HG03457 (cell line): ENCODE measurements around the gene KLHDC7B.
"Not testable (repeated sequence)": the region's sequence is repeated elsewhere in the genome, so short reads cannot be mapped to it uniquely, and the experiment has no call there.

Experiments used
- ATAC-seq: cut with Tn5 transposase; IDR thresholded peaks from one replicate; pipeline ENCODE4 v1.9.1; 2021; ENCODE audit warnings: moderate number of reproducible peaks; ENCODE audit not compliant: unreplicated experiment

Gene KLHDC7B

GRCh38 chr22:50529416-50529896 lies 16.2 kb upstream of the KLHDC7B start:
- no peak for ATAC-seq

- no peak for ATAC-seq
Observed at GRCh38 chr22:50529897-50530579, 15.7 kb upstream of the KLHDC7B start, which contains the start of gene TYMP. TYMP (minus strand) TSS chr22:50530012; CDS start chr22:50529709, 303 bp downstream.

GRCh38 chr22:50530580-50530876 lies 15.2 kb upstream of the KLHDC7B start:
- no peak for ATAC-seq

- ATAC-seq, result no peak
Observed at GRCh38 chr22:50530877-50531545, 14.7 kb upstream of the KLHDC7B start.

- no peak for ATAC-seq
Observed at GRCh38 chr22:50531546-50531961, 14.1 kb upstream of the KLHDC7B start.

GRCh38 chr22:50531962-50532674 lies 13.6 kb upstream of the KLHDC7B start:
- no peak for ATAC-seq

- no peak for ATAC-seq
Observed at GRCh38 chr22:50532824-50533796, 12.6 kb upstream of the KLHDC7B start.

GRCh38 chr22:50533856-50534711 lies 11.6 kb upstream of the KLHDC7B start:
- ATAC-seq, result not testable (repeated sequence)

- ATAC-seq, result no peak
Observed at GRCh38 chr22:50535113-50535512, 10.6 kb upstream of the KLHDC7B start.

- ATAC-seq, result no peak
Observed at GRCh38 chr22:50536226-50536625, 9.5 kb upstream of the KLHDC7B start.

GRCh38 chr22:50537765-50538164 lies 7.9 kb upstream of the KLHDC7B start:
- ATAC-seq, result no peak

GRCh38 chr22:50540381-50540780 lies 5.3 kb upstream of the KLHDC7B start:
- no peak for ATAC-seq

- not testable (repeated sequence) for ATAC-seq
Observed at GRCh38 chr22:50541667-50542026, 4.1 kb upstream of the KLHDC7B start.

- no peak for ATAC-seq
Observed at GRCh38 chr22:50542416-50542927, 3.2 kb upstream of the KLHDC7B start.

GRCh38 chr22:50544078-50544745 lies 1.5 kb upstream of the KLHDC7B start:
- no peak for ATAC-seq

GRCh38 chr22:50544746-50545253 lies 899 bp upstream of the KLHDC7B start:
- no peak for ATAC-seq

GRCh38 chr22:50546326-50547262 lies 895 bp downstream of the KLHDC7B start:
- no peak for ATAC-seq
